ENCODE results near the gene LLCFC1. TPM values are rescaled to one million over a fixed set of nuclear protein-coding genes. Genes with fewer than 3 reads are reported as not detected.

LLCFC1 gene
- total and polyA plus RNA-seq, 2 experiments from 2014 or later = not detected

- Histone ChIP-seq H3K4me3 (no peak overlapping the region), H3K27ac (ENCODE audit: low read depth) (no peak overlapping the region), H3K9me2 (ENCODE audit: insufficient read depth) (0 out of 2 replicates have a peak, but pooled peaks cover 4% of the 10 kb centered on the region), H3K4me2 (no peak overlapping the region), H2AFZ (no peak overlapping the region), H4K20me1 (replicated peaks; ENCODE audit: insufficient read depth) (no peaks in the 10 kb centered on the region), H3K27me3 (ENCODE audit: insufficient read depth) (no peaks in the 10 kb centered on the region), H3K36me3 (ENCODE audit: insufficient read depth) (no peaks in the 10 kb centered on the region), H3K4me1 (ENCODE audit: insufficient read depth) (no peaks in the 10 kb centered on the region), H3K79me2 (replicated peaks; ENCODE audit: insufficient read depth) (no peaks in the 10 kb centered on the region), H3F3A (replicated peaks; ENCODE audit: low read depth) (no peaks in the 10 kb centered on the region)
- Mint-ChIP-seq H3K4me3 (no peak overlapping the region), H3K27me3 (ENCODE audit: insufficient read depth, low read depth, poor library complexity) (peaks cover 7% of the 10 kb centered on the region), H3K4me1 (peaks cover under 1% of the 10 kb centered on the region; the same call in 1 of the 3 replicates), H3K36me3 (ENCODE audit: low read depth) (no peaks in the 10 kb centered on the region), H3K27ac (no peak overlapping the region), H3K9me3 (no peaks in the 10 kb centered on the region)
- DNase-seq (ENCODE audit: low spot score) = no peak
- no peak for ATAC-seq
- TF ChIP-seq REST (IDR thresholded peaks at IDR 0.05; ENCODE audit: unreplicated experiment) = no peak
- TF ChIP-seq CTCF (conservative IDR thresholded peaks at IDR 0.05; ENCODE audit: low read depth in 2 of 2) = no peak
- no peak for TF ChIP-seq EZH2phosphoT487 (IDR thresholded peaks at IDR 0.05; ENCODE audit: unreplicated experiment)
- no peak for TF ChIP-seq ETS1 (IDR thresholded peaks at IDR 0.05)
- no peak for TF ChIP-seq JUNB (IDR thresholded peaks at IDR 0.05; ENCODE audit: unreplicated experiment)
- TF ChIP-seq ZNF114 (CRISPR knock-in tag; IDR thresholded peaks at IDR 0.05) = no peak
- no peak for TF ChIP-seq STAT1 (IDR thresholded peaks at IDR 0.05; ENCODE audit: unreplicated experiment)
- no peak for TF ChIP-seq CREB1 (CRISPR knock-in tag; IDR thresholded peaks at IDR 0.05; ENCODE audit: low read depth)
- no peak for TF ChIP-seq EZH2 (IDR thresholded peaks at IDR 0.05; ENCODE audit: low read depth, unreplicated experiment)
- no peak for TF ChIP-seq NANOG (IDR thresholded peaks at IDR 0.05; ENCODE audit: borderline replicate concordance)
- no peak for TF ChIP-seq POLR2AphosphoS5 (IDR thresholded peaks at IDR 0.05; ENCODE audit: low read depth)
- TF ChIP-seq ZNF331 (CRISPR knock-in tag; IDR thresholded peaks at IDR 0.05; ENCODE audit: low read depth) = no peak
These were observed 28.9 kb downstream of the LLCFC1 start for GRCh38 chr7:142968229-142968628.

Data from GM23338 (cell line).